GM23248 (cell line): ENCODE results near the gene METTL22.

Experiments
- EZH2 ChIP-seq: fragments of 200-600 bp; sonication (generic); IDR thresholded peaks from 2 replicates; pipeline ENCODE4 v1.6.1; 2018; ENCODE audit warnings: antibody characterized with exemption, mild to moderate bottlenecking; ENCODE audit not compliant: insufficient read depth, poor library complexity, severe bottlenecking
- EZH2phosphoT487 ChIP-seq: fragments of 200-600 bp; sonication (generic); IDR thresholded peaks from 2 replicates; pipeline ENCODE4 v1.6.1; 2018; ENCODE audit warnings: antibody characterized with exemption, moderate library complexity, mild to moderate bottlenecking, low read depth; ENCODE audit not compliant: insufficient read depth

GRCh38 chr16:8665529-8665928, 44.0 kb downstream of the METTL22 start:
- TF ChIP-seq EZH2 (no peak), EZH2phosphoT487 (no peak)
